Vein endothelial cell (primary cell): ENCODE results near the gene MAGOHB. TPM values are rescaled to one million over a fixed set of nuclear protein-coding genes. Genes with fewer than 3 reads are reported as not detected.

ENCODE experiments used
- total RNA-seq: library from RNA; depleted of rRNA; stranded (reverse); fragments of >200 nt; gene quantifications from 2 replicates; pipeline ENCODE4 v1.2.3, GENCODE V29; 2012

Gene MAGOHB
- total RNA-seq = 9.8 and 15.3 TPM in 2 replicates

GRCh38 chr12:10613349-10614055, at the start of gene MAGOHB:
MAGOHB (minus strand) TSS chr12:10613609; CDS start chr12:10613532, 77 bp downstream.

Other genes with a start within 250 kb of the MAGOHB start
- gene KLRK1, start 223.6 kb downstream of the MAGOHB start, total RNA-seq = not detected in 2 replicates
- not detected in 2 replicates for gene KLRC4, start 203.9 kb downstream of the MAGOHB start, total RNA-seq
- gene KLRC3, start 193.0 kb downstream of the MAGOHB start, total RNA-seq = not detected in 2 replicates
- not detected in 2 replicates for gene KLRC2, start 177.6 kb downstream of the MAGOHB start, total RNA-seq
- not detected in 2 replicates for gene KLRC1, start 160.2 kb downstream of the MAGOHB start, total RNA-seq
- 0.96 and 2.6 TPM in 2 replicates for gene EIF2S3B, start 107.7 kb downstream of the MAGOHB start, total RNA-seq
- gene STYK1, start 60.4 kb upstream of the MAGOHB start, total RNA-seq = 12.3 and 14.7 TPM in 2 replicates
- 311 and 333 TPM in 2 replicates for gene YBX3, start 109.7 kb upstream of the MAGOHB start, total RNA-seq
- gene TAS2R7, start 189.0 kb upstream of the MAGOHB start, total RNA-seq = 0.48 TPM in 1 of 2 replicates, not detected in the other
- 0.33 TPM in 1 of 2 replicates, not detected in the other for gene TAS2R8, start 193.7 kb upstream of the MAGOHB start, total RNA-seq
- gene TAS2R9, start 196.6 kb upstream of the MAGOHB start, total RNA-seq = 0.19 TPM in 1 of 2 replicates, not detected in the other
- gene TAS2R10, start 212.7 kb upstream of the MAGOHB start, total RNA-seq = 0.98 and 1.5 TPM in 2 replicates
- 0.76 and 2.3 TPM in 2 replicates for gene PRR4, start 235.9 kb upstream of the MAGOHB start, total RNA-seq